Colonic mucosa (tissue), 4 donors: ENCODE measurements around the gene LMF2. TPM values are rescaled to one million over a fixed set of nuclear protein-coding genes. Genes with fewer than 3 reads are reported as not detected.

Experiments
- DNase-seq: peaks from one replicate; pipeline ENCODE4 v3.0.0-alpha.2; 2020
- H3K27ac ChIP-seq: fragments of 200-600 bp; one replicate; pipeline ENCODE4 v1.8.0; 2021
- H3K27me3 ChIP-seq: fragments of 200-600 bp; one replicate; pipeline ENCODE4 v1.8.0; 2021
- H3K36me3 ChIP-seq: fragments of 200-600 bp; one replicate; pipeline ENCODE4 v1.8.0; 2021
- H3K4me1 ChIP-seq: fragments of 200-600 bp; one replicate; pipeline ENCODE4 v1.8.0; 2021; ENCODE audit warnings: mild to moderate bottlenecking
- H3K4me3 ChIP-seq: fragments of 200-600 bp; one replicate; pipeline ENCODE4 v1.8.0; 2021
- H3K9ac ChIP-seq, 2 donors: one replicate each; pipeline ENCODE4 v1.7.0; 2013; ENCODE audit warnings: control low read depth in 2 of 2, low read depth in 2 of 2, low read length in 2 of 2
- H3K9me3 ChIP-seq: fragments of 200-600 bp; one replicate; pipeline ENCODE4 v1.8.0; 2021
- CTCF ChIP-seq: fragments of 200-600 bp; IDR thresholded peaks from one replicate; pipeline ENCODE4 v1.8.0; 2022; ENCODE audit warnings: antibody characterized with exemption, mild to moderate bottlenecking
- intact Hi-C: fragments of 100-400 bp; cut with DNase I; formaldehyde crosslinking; loops from one replicate; pipeline ENCODE4 v1.14.1; 2022
- total RNA-seq, 2 donors: library from RNA; stranded (reverse); fragmentation: NEBNext Ultra II Directional in 1 of 2; extraction: Animal tissue kit (Norgen Biotek cat#: 25700) in 1 of 2; gene quantifications; one replicate each; pipeline ENCODE4 v1.2.1, GENCODE V29; 2021
- donor health status: healthy.
- donor health status: DM: no; HTN: no; CAD: no.
- donor health status: DM: no; HTN: no; CAD: no.

Gene LMF2
- total RNA-seq, 2 donors from 2014 or later: 51.1 to 60.0 TPM

- H3K27ac ChIP-seq: no peak overlapping the region
- no peaks in the 10 kb centered on the region for H3K27me3 ChIP-seq
- no peak overlapping the region for H3K9ac ChIP-seq
- TF ChIP-seq CTCF: no peak
- H3K36me3 ChIP-seq: no peaks in the 10 kb centered on the region
- no peak for DNase-seq
- no peaks in the 10 kb centered on the region for H3K4me1 ChIP-seq
- H3K4me3 ChIP-seq: no peak overlapping the region
- intact Hi-C loops: no loop called here
- no peaks in the 10 kb centered on the region for H3K9me3 ChIP-seq
Observed at GRCh38 chr22:50490531-50491308, 16.8 kb downstream of the LMF2 start.

- no peak overlapping the region for H3K9ac ChIP-seq
- no peak overlapping the region for H3K4me3 ChIP-seq
- DNase-seq: no peak
- no peaks in the 10 kb centered on the region for H3K36me3 ChIP-seq
- no peak overlapping the region for H3K27ac ChIP-seq
- intact Hi-C loops: no loop called here
- no peak for TF ChIP-seq CTCF
- no peaks in the 10 kb centered on the region for H3K27me3 ChIP-seq
- no peaks in the 10 kb centered on the region for H3K4me1 ChIP-seq
- no peaks in the 10 kb centered on the region for H3K9me3 ChIP-seq
Observed at GRCh38 chr22:50489363-50490243, 17.9 kb downstream of the LMF2 start.

GRCh38 chr22:50488886-50489285 lies 18.6 kb downstream of the LMF2 start:
- Histone ChIP-seq H3K27me3 (no peaks in the 10 kb centered on the region), H3K9ac (no peak overlapping the region)
- intact Hi-C loops: no loop called here

DNA sequence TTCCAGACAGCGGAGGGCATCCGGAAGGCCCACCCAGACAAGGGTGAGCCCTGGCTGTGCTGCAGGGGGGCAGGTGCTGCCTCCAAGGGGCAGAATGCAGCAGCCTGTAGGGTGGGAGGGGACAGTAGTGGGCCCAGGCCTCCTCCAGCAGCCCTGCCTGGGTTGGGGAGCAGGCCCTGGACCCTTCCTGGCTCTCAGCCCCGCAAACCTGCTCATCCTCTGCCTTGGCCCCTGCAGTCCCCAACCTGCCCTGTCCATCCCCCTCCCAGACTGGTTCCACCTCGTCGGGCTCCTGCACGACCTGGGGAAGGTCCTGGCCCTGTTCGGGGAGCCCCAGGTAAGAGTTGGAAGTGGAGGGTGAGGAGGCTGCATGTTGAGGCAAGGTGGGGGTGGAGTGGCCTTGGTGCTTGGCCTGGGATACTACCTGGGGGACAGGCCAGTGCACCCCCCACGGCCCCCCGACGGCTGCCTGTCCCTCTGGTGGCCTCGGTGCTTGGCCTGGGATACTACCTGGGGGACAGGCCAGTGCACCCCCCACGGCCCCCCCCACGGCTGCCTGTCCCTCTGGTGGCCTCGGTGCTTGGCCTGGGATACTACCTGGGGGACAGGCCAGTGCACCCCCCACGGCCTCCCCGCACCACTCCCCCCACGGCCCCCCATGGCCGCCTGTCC lies 19.4 kb downstream of the LMF2 start:
- intact Hi-C loops: no loop called here
- H3K4me3 ChIP-seq: no peak overlapping the region
- no peak for DNase-seq
- H3K27me3 ChIP-seq: no peaks in the 10 kb centered on the region
- no peak overlapping the region for H3K27ac ChIP-seq
- no peak overlapping the region for H3K9ac ChIP-seq
- H3K4me1 ChIP-seq: peaks cover 6% of the 10 kb centered on the region
- no peak for TF ChIP-seq CTCF
- no peaks in the 10 kb centered on the region for H3K36me3 ChIP-seq
- H3K9me3 ChIP-seq: no peaks in the 10 kb centered on the region

More at GRCh38 chr22:50488886-50489285, 18.6 kb downstream of the LMF2 start:
- no peaks in the 10 kb centered on the region for H3K9me3 ChIP-seq
- no peak for TF ChIP-seq CTCF
- no peaks in the 10 kb centered on the region for H3K36me3 ChIP-seq
- no peak overlapping the region for H3K4me3 ChIP-seq
- no peak overlapping the region for H3K27ac ChIP-seq
- DNase-seq: no peak
- H3K4me1 ChIP-seq: peaks cover 6% of the 10 kb centered on the region

- Histone ChIP-seq H3K9me3 (no peaks in the 10 kb centered on the region), H3K36me3 (no peaks in the 10 kb centered on the region), H3K4me3 (no peak overlapping the region), H3K27ac (no peak overlapping the region), H3K4me1 (peaks cover 6% of the 10 kb centered on the region), H3K27me3 (peaks cover 2% of the 10 kb centered on the region), H3K9ac (no peak overlapping the region)
- no peak for TF ChIP-seq CTCF
- no peak for DNase-seq
- intact Hi-C loops: no loop called here
Observed at GRCh38 chr22:50487290-50488005, 20.1 kb downstream of the LMF2 start.
